Activated CD4-positive, alpha-beta T cell treated with anti-CD3 and anti-CD28 coated beads, Interleukin-2, amount 50 U/mL, for 1 hour (primary cell): ENCODE data around the gene COX7A2L.
"Not testable (repeated sequence)": the region's sequence is repeated elsewhere in the genome, so short reads cannot be mapped to it uniquely, and the experiment has no call there.

ENCODE experiments used
- DNase-seq: peaks from one replicate; pipeline ENCODE4 v3.0.0-alpha.2; 2020

Gene COX7A2L

GRCh38 chr2:42366411-42366810 is 5.4 kb upstream of the COX7A2L start:
- no peak for DNase-seq

GRCh38 chr2:42364658-42365057 is 3.6 kb upstream of the COX7A2L start:
- DNase-seq = no peak

DNA sequence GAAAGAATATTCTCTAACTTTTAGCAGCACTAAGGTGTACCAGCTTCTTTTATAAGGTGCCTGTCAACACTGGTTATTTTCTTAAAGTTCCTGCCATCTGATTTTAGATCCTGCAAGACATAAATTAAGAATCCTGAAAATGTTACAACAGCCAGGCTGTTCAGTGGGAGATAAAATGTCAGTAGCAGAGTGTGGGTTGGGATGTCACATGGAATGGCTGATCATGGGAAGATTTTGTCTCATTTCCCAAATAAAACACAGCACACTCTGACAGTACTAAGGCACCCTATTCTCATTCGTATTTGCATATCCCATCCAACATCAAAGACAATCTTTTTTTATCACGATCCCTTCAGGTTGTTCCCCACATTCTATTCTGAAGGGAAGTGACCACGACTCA is 2.4 kb upstream of the COX7A2L start:
- no peak for DNase-seq

DNA sequence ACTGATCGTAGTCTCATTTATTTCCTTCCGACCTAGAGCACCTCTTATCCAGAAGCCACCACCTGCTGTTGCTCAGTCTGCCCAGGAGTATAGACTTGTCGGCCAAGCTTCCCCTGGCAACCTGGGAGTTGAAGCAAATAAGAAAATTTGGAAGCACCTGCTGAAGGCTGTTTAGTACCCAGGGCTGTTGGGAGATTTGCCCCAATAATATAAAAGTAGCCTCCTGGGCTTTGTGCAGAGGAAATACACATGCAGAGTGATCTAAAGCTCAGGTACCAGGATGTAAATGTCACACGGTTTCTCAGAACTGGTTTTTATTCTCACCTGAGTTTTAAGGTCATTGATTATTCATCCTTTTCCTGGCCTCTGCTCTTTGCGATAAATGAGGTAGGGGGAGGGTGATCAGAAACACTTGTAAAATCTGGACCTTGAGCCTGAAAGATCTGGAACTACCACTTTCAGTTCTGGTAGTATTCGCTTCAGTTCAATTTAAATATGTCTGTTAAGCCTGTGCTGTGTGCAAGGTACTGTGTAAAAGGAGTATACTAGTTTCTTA is 789 bp upstream of the COX7A2L start:
- DNase-seq = no peak

DNA sequence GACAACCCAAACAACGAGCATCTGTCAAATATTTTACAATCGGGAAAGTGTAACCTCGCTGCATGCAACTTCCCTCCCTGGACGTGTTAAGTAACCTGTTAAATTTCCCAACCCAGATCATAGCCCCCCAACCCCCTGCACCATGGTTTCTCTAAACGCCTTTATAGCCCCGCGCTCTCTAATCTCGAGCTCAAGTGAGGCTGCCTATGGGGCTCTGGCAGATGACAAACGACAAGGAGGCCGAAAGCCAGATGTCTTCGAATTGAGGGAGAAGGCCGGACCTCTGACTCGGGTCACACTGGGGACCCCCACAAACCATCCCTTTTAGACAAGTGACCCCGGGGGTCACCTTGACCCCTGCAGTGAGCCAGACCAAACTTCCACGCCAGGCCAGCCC is 526 bp downstream of the COX7A2L start:
- no peak for DNase-seq

GRCh38 chr2:42359965-42360483 is 993 bp downstream of the COX7A2L start:
- no peak for DNase-seq

DNA sequence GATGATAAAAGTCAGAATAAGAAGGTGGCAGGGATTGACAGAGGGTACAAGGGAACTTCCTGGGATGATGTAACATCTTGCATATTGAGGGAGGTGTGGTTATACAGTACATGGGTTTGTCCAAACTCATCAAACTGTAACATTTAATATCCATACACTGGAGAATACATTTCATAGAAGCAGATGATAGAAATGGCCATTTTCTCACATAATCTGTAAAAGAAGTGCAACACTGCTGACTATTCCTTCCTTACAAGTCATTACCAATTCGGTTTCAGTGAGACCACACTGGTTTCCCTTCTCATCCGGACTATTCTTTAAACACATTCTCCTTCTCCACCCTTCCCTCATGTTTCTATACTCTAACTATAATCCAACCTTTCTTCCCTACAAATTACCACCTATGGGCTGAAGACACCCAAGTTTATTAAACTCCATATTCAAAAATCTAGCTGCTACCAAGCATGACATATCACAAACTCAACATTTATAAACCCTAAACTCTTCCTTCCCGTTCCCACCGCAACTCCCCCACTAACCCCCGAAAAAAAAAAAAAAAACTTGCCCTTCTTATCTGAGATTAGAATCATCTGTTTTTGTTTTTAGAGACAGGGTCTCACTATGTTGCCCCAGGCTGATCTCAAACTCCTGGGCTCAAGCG is 1.6 kb downstream of the COX7A2L start:
- DNase-seq = no peak

DNA sequence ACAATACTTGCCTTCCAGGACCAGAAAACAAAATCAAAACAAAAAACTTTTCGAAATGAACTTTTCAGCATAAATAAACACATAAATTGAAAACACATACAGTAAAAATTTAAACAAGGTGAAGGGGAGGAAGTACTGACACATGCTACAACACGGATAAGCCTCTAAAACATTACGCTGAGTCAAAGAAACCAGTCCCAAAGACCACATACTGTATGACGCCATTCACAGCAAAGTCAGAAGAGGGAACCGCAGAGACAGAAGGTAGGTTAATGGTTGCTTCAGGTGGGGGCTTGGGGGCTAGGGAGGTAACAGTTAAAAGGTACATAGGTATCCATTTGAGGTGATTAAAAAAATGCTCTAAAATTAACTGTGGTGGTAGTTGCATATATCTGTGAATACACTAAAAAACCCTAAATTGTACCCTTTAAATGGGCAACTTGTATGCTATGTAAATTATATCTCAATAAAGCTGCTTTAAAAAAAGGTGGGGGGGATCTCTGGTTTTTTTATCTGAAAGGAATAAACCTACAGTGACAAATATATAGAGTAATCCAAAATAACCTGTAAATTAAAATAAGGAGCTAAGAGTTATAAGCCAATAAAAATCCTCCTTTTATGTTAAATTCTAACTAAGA is 7.1 kb downstream of the COX7A2L start:
- DNase-seq = no peak

DNA sequence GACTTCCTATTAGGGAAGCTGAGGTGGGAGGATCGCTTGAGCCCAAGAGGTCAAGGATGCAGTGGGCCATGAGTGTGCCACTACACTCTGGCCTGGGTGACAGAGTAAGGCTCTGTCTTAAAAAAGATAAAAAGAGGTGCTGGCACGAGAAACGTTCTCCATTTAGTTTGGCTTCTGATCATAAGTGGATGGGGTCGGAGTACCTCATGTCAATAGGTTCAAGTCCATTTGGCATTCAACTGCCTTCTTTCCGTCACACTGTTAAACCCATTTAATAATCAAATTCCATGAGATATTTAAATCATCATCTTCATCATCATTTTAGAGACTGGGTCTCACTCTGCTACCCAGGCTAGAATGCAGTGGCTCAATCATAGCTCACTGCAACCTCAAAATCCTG is 9.2 kb downstream of the COX7A2L start:
- DNase-seq = no peak

- DNase-seq = no peak
Observed at GRCh38 chr2:42350434-42351063, 10.5 kb downstream of the COX7A2L start.

DNA sequence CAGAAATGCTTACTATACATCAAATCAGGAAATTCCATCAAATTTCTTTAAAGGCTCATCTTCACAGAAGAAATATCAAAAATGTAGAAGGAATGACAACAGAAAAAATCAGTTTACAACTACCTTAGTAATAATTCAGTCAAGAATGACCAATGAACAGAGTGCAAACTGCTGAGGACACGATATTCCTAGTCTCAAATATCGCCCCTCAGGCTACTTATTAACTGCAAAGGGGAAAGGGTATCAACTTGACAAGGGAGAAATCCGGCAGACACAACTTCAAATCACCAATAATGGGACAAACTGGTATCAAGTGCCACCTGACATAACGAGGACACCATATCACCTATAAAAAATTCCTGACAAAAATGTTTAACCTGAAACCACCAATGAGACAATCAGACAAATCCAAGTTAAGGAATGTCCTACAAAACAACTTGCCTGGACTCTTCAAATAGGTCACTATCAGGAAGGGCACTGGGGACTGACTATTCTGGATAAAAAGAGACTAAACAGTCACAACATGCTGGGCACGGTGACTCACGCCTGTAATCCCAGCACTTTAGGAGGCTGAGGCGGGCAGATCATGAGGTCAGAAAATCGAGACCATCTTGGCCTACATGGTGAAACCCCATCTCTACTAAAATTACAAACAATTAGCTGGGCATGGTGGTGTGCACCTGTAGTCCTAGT is 12.8 kb downstream of the COX7A2L start:
- no peak for DNase-seq

DNA sequence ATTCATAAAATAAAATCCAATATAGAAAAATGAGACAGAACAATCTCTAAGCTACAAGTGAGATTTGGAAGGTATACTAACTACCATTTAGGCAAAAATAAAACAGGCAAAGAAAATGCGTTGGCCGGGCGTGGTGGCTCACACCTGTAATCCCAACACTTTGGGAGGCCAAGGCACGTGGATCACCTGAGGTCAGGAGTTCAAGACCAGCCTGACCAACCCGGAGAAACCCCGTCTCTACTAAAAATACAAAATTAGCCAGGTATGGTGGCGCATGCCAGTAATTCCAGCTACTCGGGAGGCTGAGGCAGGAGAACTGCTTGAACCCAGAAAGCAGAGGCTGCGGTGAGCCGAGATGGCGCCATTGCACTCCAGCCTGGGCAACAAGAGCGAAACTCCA is 13.5 kb downstream of the COX7A2L start:
- not testable (repeated sequence) for DNase-seq

GRCh38 chr2:42346856-42347255 is 14.2 kb downstream of the COX7A2L start:
- DNase-seq = not testable (repeated sequence)

GRCh38 chr2:42345986-42346385 is 15.0 kb downstream of the COX7A2L start:
- DNase-seq = no peak

GRCh38 chr2:42342795-42343241 is 18.2 kb downstream of the COX7A2L start:
- no peak for DNase-seq

- no peak for DNase-seq
Observed at GRCh38 chr2:42342061-42342794, 18.8 kb downstream of the COX7A2L start.

DNA sequence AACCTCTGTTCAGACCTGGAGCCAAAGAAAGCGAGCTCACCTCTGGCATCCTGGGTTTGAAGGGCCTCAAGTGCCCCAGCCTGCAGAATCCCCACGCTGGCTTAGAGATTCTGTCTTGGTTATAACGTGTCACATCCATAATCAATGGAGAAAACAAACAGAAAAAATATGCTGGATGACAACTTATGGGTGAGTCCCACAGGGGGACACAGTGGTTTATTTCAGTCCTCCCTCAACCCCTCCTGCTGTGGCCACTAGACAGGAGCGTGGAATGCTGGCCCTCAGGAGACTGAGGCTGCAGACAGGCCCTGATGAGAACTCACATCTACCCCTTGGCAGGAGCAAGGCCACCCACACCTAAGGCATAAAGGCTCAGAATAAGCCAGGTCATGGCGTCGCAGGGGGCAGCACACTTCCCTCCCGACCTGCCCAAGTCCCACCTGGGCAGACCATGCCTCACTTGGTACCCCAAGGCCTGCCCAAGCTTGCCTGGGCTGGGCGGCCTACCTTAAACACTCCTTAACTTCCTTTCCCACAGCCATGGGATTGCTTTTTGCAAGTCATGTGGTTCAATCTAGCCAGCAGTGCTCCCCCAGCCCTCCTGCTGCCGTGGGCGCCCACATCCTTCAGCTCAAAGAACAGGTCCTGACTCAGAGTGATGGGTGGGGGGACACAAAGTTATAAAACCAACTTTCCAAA is 19.9 kb downstream of the COX7A2L start:
- no peak for DNase-seq

DNA sequence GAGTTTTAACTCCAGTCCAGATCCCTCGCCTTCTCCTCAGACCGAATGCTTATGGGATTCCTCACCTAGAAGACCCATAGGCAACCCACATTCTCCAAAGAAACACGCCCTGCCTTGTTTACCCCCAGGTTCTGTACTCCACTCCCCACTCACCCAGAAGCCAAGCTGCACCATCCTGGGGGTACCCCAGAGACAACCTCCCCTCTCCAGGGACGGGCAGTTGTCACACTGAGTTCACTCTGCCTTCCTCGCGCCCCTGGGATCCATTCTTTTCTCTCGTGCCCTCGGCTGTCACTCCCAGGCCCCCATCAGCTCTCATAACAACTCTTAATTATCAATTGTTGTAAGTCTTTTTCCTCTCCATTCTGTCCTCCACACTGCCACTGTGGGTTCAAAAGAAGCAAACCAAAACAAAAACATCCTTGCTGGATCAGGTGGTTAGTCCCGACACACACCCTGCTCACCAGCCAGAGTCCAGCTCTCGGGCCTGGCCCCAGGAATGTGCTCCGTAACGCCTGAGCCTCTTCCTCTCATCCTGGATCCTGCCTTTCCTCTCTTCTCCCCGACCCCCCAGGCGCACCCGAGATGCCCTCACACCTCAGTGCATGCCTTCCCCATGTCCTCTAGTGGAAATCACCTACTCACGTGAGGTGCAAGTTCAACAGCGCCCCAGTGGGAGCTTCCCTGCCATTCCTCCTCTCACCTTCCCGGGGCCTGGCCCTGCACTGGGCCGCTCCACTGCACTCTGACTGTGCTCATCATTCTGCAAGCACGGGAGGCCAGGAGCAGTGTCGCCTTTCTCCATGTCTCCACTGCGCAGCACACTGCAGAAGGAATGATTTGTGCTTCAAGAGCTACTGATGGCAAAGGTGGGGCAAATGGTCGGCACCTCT is 20.7 kb downstream of the COX7A2L start:
- DNase-seq = no peak

- no peak for DNase-seq
Observed at GRCh38 chr2:42339191-42339912, 21.7 kb downstream of the COX7A2L start.
